Duodenal mucosa (tissue), 2 donors: ENCODE measurements around the gene AMPH.

ENCODE experiments used
- H3K27ac ChIP-seq: one replicate; pipeline ENCODE4 v1.7.0; 2013; ENCODE audit warnings: low read depth, low read length
- H3K27me3 ChIP-seq, 2 donors: one replicate each; pipeline ENCODE4 v1.7.0; 2013; ENCODE audit warnings: low read length in 2 of 2, control low read depth in 1 of 2; ENCODE audit not compliant: insufficient read depth in 2 of 2, control insufficient read depth in 1 of 2
- H3K36me3 ChIP-seq, 2 donors: one replicate each; pipeline ENCODE4 v1.7.0; 2013; ENCODE audit warnings: low read length in 2 of 2, control low read depth in 1 of 2; ENCODE audit not compliant: insufficient read depth in 2 of 2, control insufficient read depth in 1 of 2
- H3K4me1 ChIP-seq, 2 donors: one replicate each; pipeline ENCODE4 v1.7.0; 2013; ENCODE audit warnings: low read length in 2 of 2, control low read depth in 1 of 2; ENCODE audit not compliant: insufficient read depth in 2 of 2, control insufficient read depth in 1 of 2
- H3K4me3 ChIP-seq, 2 donors: one replicate each; pipeline ENCODE4 v1.7.0; 2013; ENCODE audit warnings: low read length in 2 of 2, low read depth in 1 of 2
- H3K9ac ChIP-seq, 2 donors: one replicate each; pipeline ENCODE4 v1.7.0; 2013; ENCODE audit warnings: low read length in 2 of 2, low read depth in 1 of 2
- H3K9me3 ChIP-seq, 2 donors: one replicate each; pipeline ENCODE4 v1.7.0; 2013; ENCODE audit warnings: low read length in 2 of 2, control low read depth in 1 of 2; ENCODE audit not compliant: control insufficient read depth in 1 of 2

The AMPH gene

DNA sequence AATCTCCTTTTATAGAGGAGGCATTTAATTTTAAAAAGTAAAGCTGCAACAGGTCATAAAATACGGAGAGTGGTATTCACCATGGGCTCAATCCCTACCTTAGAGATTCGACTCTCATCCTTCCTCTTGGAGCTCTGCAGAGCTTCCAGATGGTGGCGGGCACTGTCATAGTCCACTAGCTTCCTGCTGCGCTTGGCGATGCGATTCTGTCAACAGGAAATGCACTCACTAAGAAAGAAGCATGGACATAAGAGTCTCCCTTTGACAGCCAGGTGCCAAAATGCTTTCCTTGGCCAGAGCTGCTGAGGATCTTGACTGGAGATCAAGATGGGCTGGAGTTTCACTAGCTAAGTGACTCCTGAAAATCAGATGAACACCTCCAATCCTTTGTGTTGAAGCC lies 154.4 kb downstream of the AMPH start:
- Histone ChIP-seq H3K27ac (no peak overlapping the region), H3K9me3 (no peaks in the 10 kb centered on the region), H3K36me3 (no peaks in the 10 kb centered on the region), H3K27me3 (no peaks in the 10 kb centered on the region), H3K4me3 (no peak overlapping the region), H3K4me1 (no peaks in the 10 kb centered on the region), H3K9ac (no peak overlapping the region)

DNA sequence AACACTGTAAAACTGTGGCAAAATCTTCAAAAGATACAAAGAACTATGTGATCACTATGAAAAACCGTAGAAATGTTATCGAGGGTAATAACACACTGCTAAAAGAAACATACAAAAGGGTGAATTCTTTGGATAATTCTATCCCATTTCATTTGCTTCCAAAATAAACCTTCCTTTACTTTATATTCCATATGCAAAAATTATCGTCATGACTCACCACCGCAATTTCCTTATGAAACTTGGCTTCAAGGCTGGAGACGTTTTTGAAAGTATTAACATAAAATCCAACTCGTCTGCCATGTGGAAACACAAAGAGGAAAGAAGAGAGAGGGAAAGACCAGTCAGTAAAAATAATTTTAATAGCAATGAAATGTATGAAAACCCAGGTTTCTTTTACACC lies 165.2 kb downstream of the AMPH start:
- H3K27me3 ChIP-seq = no peaks in the 10 kb centered on the region
- no peak overlapping the region for H3K4me3 ChIP-seq
- no peaks in the 10 kb centered on the region for H3K4me1 ChIP-seq
- no peak overlapping the region for H3K9ac ChIP-seq
- H3K9me3 ChIP-seq = peaks cover 0 to 2% of the 10 kb centered on the region in 2 donors
- H3K27ac ChIP-seq = no peak overlapping the region
- no peaks in the 10 kb centered on the region for H3K36me3 ChIP-seq

DNA sequence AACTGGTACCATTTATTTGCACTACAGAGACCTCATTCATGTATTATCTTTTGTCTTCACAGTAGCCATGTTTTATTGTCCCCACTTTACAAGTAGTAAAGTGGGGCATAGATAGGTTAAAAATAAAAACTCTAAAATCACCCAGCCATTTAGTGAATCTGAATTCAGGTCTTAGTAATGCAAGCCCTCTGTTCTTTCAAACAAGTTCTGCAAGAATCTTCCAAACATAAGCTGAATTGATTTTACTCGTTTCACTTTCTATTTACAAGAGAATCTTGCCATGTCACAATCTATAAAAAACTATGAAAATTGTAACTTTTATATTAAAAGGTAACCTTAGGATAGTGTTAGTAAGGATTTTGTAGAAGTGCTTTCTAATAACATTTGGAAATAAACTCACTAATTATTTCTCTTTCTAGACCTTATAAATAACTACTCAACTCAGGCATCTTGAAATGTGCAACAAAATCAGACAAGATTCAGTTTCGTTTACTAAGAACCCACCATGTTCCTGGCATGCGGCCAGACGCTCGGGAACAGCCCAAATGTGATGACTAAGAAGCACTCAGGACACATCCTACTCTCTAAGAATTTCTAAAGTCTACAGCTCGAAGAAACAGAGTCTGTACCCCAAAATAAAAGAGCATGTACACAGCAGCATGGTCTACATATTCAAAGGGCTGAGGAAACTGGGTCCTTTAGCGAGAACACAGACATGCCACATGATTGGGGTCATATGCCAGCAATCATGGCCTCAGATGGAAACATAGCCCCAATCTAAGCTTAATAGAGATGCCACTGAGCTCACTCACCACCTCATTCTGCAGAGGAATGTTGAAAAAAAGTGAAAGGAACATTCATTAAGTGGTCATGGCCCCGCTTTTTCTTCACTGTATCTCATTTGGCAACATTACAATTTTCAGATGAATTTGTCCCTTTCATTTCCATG lies 167.6 kb downstream of the AMPH start:
- Histone ChIP-seq H3K27me3 (no peaks in the 10 kb centered on the region), H3K4me1 (no peaks in the 10 kb centered on the region), H3K36me3 (no peaks in the 10 kb centered on the region), H3K27ac (no peak overlapping the region), H3K9me3 (no peaks in the 10 kb centered on the region), H3K9ac (no peak overlapping the region), H3K4me3 (peak overlapping the region in 1 of 2 donors; percentile 6)

DNA sequence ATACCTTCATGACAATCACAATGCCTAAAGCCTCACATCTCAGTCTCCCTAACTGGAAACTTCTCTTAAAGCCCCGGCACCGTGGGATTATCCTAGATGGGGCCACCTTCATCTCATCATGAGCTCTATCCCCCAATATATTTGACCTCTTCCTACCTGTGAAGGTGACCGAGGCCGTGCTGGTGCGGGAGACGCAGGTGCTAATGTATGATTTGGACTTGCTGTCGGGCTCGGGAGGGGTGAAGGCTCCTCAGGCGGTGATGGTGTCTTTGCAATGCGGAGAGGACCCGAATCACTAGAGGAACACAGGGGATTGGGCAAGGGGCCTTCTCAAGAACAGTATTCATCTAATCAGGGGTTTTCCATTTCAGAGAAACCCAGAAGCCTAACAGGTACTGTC lies 168.4 kb downstream of the AMPH start:
- no peaks in the 10 kb centered on the region for H3K9me3 ChIP-seq
- H3K9ac ChIP-seq = no peak overlapping the region
- no peak overlapping the region for H3K4me3 ChIP-seq
- no peaks in the 10 kb centered on the region for H3K4me1 ChIP-seq
- H3K27ac ChIP-seq = no peak overlapping the region
- no peaks in the 10 kb centered on the region for H3K27me3 ChIP-seq
- no peaks in the 10 kb centered on the region for H3K36me3 ChIP-seq

DNA sequence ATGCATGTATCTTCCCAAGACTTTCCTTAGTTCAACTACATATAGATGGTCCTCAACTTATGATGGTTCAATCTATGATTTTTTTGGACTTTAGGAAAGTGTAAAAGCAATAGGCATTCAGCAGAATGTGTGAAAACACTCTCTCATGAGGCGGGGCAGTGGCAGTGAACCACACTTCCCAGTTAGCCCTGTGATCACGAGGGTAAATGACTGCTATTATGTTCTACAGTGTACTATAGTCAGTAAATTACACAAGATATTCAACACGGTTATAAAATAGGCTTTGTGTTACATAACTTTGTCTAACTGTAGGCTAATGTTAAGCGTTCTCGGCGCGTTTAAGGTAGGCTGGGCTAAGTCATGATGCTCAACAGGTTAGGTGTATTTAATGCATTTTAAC lies 169.3 kb downstream of the AMPH start:
- Histone ChIP-seq H3K27me3 (no peaks in the 10 kb centered on the region), H3K9ac (no peak overlapping the region), H3K4me1 (no peaks in the 10 kb centered on the region), H3K4me3 (no peak overlapping the region), H3K36me3 (no peaks in the 10 kb centered on the region), H3K9me3 (no peaks in the 10 kb centered on the region), H3K27ac (no peak overlapping the region)

DNA sequence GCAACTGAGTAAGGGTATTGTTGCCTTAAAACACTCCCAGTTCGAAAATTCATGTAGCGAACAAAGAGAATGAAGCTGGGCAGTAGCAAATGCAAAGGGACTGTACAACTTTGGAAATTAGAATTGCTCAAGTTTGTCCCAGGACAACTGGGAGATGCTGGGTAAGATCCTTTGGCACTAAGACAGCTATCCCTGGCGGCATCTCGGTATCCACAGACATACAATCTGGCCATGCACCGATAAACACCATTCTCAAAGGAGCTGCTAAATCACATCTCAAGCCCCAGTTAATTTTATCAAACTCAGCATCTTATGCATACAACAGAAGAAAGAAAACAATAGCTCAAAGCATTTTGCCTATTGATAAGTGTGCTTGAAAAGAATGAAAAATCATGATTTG lies 177.3 kb downstream of the AMPH start:
- no peak overlapping the region for H3K9ac ChIP-seq
- H3K36me3 ChIP-seq = no peaks in the 10 kb centered on the region
- H3K9me3 ChIP-seq = no peaks in the 10 kb centered on the region
- H3K27ac ChIP-seq = no peak overlapping the region
- no peak overlapping the region for H3K4me3 ChIP-seq
- H3K4me1 ChIP-seq = no peaks in the 10 kb centered on the region
- no peaks in the 10 kb centered on the region for H3K27me3 ChIP-seq

DNA sequence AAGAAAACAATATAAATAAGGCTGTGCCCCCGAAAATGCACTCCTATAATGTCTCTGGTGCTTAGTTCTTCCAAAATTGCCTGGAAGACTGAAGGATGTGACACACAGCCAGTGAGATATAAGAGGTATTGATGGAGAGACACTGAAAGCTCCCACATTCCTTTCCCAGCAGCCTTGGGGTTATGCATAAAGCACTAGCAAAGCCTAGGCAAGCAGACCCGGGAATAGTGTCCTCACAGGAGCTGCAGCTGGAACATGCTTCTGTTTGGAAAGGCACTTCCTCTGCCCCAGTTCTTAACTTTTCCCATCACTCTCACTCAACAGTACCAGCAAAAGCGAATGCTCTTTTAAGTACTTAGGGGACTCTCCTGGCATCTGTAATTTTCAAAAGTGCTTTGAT lies 178.0 kb downstream of the AMPH start:
- no peak overlapping the region for H3K4me3 ChIP-seq
- no peak overlapping the region for H3K9ac ChIP-seq
- no peak overlapping the region for H3K27ac ChIP-seq
- no peaks in the 10 kb centered on the region for H3K9me3 ChIP-seq
- H3K4me1 ChIP-seq = no peaks in the 10 kb centered on the region
- H3K27me3 ChIP-seq = no peaks in the 10 kb centered on the region
- no peaks in the 10 kb centered on the region for H3K36me3 ChIP-seq

DNA sequence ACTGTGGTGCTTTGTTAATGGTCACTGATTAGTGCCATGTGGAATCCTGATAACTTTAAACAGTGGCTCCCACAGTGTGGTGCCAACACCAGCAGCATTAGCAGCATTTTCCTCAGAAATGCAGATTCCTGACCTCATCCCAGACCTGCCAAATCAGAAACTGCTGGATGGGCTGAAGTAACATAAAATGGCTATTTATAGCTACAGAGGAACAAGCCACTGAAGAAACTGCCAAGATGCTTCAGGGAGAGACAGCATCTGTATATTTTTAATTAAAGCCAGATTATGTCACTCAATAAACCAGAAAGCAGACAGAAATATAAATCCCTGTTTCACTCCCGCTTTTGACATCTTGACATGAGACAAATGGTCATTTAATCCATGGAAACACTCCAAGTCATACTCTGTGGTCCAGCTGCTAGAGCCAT lies 178.5 kb downstream of the AMPH start:
- Histone ChIP-seq H3K27ac (no peak overlapping the region), H3K27me3 (no peaks in the 10 kb centered on the region), H3K4me3 (no peak overlapping the region), H3K9me3 (no peaks in the 10 kb centered on the region), H3K4me1 (no peaks in the 10 kb centered on the region), H3K9ac (no peak overlapping the region), H3K36me3 (no peaks in the 10 kb centered on the region)

DNA sequence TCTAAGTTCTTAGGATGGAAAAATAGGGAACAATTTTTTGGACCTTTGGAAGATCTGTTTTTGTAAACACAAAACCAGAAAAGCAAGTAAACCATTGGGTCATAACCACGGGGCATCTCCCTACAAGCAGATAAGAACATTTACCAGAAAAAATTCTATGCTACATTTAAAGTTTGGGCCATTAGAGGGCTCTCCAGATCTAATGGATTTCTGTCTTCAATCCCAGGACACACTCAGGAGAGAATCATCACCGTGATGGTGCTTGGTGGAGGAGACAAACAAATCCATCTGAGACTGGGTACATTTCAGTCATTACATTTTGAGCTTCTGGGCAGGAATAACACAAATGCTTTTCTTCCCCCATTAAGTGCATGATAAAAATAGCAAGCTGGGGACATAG lies 179.3 kb downstream of the AMPH start:
- H3K9me3 ChIP-seq = no peaks in the 10 kb centered on the region
- no peaks in the 10 kb centered on the region for H3K27me3 ChIP-seq
- H3K9ac ChIP-seq = no peak overlapping the region
- no peaks in the 10 kb centered on the region for H3K36me3 ChIP-seq
- H3K4me3 ChIP-seq = no peak overlapping the region
- no peaks in the 10 kb centered on the region for H3K4me1 ChIP-seq
- H3K27ac ChIP-seq = no peak overlapping the region

DNA sequence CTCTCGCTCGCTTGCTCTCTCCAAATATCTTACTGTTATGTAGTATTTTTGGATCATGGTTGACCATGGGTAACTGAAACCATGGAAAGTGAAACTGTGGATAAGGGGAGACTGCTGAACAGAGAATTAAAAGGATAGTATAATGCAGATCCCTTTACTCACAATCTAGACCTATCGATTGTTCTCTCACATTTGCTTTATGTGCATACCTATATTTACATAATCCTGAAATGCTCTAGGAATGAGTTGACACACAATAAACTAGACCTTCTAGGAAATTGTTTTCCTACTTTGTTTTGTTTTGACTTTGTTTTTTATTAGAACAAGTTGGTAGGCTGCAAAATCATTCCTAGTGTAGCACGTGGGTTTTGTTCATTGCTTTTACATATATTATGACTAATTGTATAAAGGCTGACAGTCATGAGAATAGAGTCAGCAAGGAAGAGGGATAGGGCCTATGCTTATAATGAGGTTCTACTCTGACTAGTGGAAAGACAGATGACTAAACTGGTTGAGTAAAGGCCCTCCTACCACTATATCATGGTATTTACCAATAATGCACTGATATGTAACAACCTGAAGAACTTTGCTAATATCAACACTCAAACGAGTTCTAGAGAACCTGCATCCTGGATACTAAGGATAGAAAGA lies 182.5 kb downstream of the AMPH start:
- H3K36me3 ChIP-seq = no peaks in the 10 kb centered on the region
- no peak overlapping the region for H3K9ac ChIP-seq
- H3K27ac ChIP-seq = no peak overlapping the region
- no peak overlapping the region for H3K4me3 ChIP-seq
- no peaks in the 10 kb centered on the region for H3K27me3 ChIP-seq
- H3K4me1 ChIP-seq = no peaks in the 10 kb centered on the region
- H3K9me3 ChIP-seq = no peaks in the 10 kb centered on the region
